HepG2 (cell line): ENCODE measurements around the gene ZFPL1. TPM values are rescaled to one million over a fixed set of nuclear protein-coding genes. Genes with fewer than 3 reads are reported as not detected.
A peak's percentile ranks its signal among the peaks of the same experiment; 100 is the strongest.

Source experiments
- AKAP8 ChIP-seq: sonication (generic); formaldehyde crosslinking; IDR thresholded peaks from 2 replicates; pipeline ENCODE4 v1.5.1; 2020; ENCODE audit warnings: mild to moderate bottlenecking, missing genetic modification reagents
- E2F2 ChIP-seq: sonication (generic); formaldehyde crosslinking; IDR thresholded peaks from 2 replicates; pipeline ENCODE4 v1.4.0; 2020; ENCODE audit warnings: missing genetic modification reagents, borderline replicate concordance
- ELF3 ChIP-seq: IDR thresholded peaks from 2 replicates; pipeline ENCODE4 v1.6.1; 2016; ENCODE audit warnings: missing genetic modification reagents, missing compliant biosample characterization
- FLYWCH1 ChIP-seq: sonication (generic); formaldehyde crosslinking; IDR thresholded peaks from 2 replicates; pipeline ENCODE4 v1.8.1; 2023; ENCODE audit warnings: mild to moderate bottlenecking, missing genetic modification reagents
- FOXK1 ChIP-seq: sonication (generic); formaldehyde crosslinking; IDR thresholded peaks from 2 replicates; pipeline ENCODE4 v1.4.0; 2020; ENCODE audit warnings: low read depth, missing genetic modification reagents, borderline replicate concordance
- GABPA ChIP-seq, 2 experiments: IDR thresholded peaks; 2 replicates each; pipeline ENCODE4 v1.6.1; 2011 to 2016; ENCODE audit warnings: low read depth in 2 of 2, low read length in 1 of 2, missing biosample characterization in 1 of 2, missing genetic modification characterization in 1 of 2
- GABPB1 ChIP-seq: IDR thresholded peaks from 2 replicates; pipeline ENCODE4 v1.6.1; 2016; ENCODE audit warnings: mild to moderate bottlenecking, missing genetic modification reagents, moderate library complexity, missing compliant biosample characterization
- HNRNPK ChIP-seq: fragments of 200-400 bp; formaldehyde crosslinking; IDR thresholded peaks from 2 replicates; pipeline ENCODE4 v1.6.1; 2018; ENCODE audit warnings: low read length, low read depth, moderate library complexity, mild to moderate bottlenecking; ENCODE audit not compliant: poor library complexity, severe bottlenecking
- HOXD1 ChIP-seq: sonication (generic); formaldehyde crosslinking; IDR thresholded peaks from 2 replicates; pipeline ENCODE4 v1.5.0; 2020; ENCODE audit warnings: missing genetic modification reagents
- JARID2 ChIP-seq: sonication (generic); formaldehyde crosslinking; IDR thresholded peaks from 2 replicates; pipeline ENCODE4 v1.8.1; 2023; ENCODE audit warnings: missing genetic modification reagents, inconsistent platforms; ENCODE audit not compliant: insufficient replicate concordance
- NCOR1 ChIP-seq: fragments of 200-600 bp; sonication (generic); IDR thresholded peaks from 2 replicates; pipeline ENCODE4 v1.7.0; 2017; ENCODE audit warnings: antibody characterized with exemption, low read length, borderline replicate concordance
- NFATC3 ChIP-seq: sonication (generic); formaldehyde crosslinking; IDR thresholded peaks from 2 replicates; pipeline ENCODE4 v1.5.1; 2020; ENCODE audit warnings: mild to moderate bottlenecking, missing genetic modification reagents
- NFE2L2 ChIP-seq: fragments of 150-350 bp; IDR thresholded peaks from 2 replicates; pipeline ENCODE4 v1.6.1; 2014; ENCODE audit warnings: low read length
- POLR2AphosphoS2 ChIP-seq: IDR thresholded peaks from 2 replicates; pipeline ENCODE4 v1.6.1; 2011; ENCODE audit warnings: low read depth, low read length, improper control_type of control experiment
- PRDM15 ChIP-seq: sonication (generic); formaldehyde crosslinking; IDR thresholded peaks from 2 replicates; pipeline ENCODE4 v1.4.0; 2020; ENCODE audit warnings: missing genetic modification reagents
- RAD21 ChIP-seq: fragments of 450-650 bp; formaldehyde crosslinking; IDR thresholded peaks from 2 replicates; pipeline ENCODE4 v1.5.0; 2020; ENCODE audit warnings: mild to moderate bottlenecking
- SAP130 ChIP-seq: IDR thresholded peaks from 2 replicates; pipeline ENCODE4 v1.6.1; 2016; ENCODE audit warnings: low read depth
- STAT6 ChIP-seq: sonication (generic); formaldehyde crosslinking; IDR thresholded peaks from 2 replicates; pipeline ENCODE4 v1.4.0; 2020; ENCODE audit warnings: missing genetic modification reagents, mild to moderate bottlenecking, borderline replicate concordance
- ZFAT ChIP-seq: sonication (generic); formaldehyde crosslinking; conservative IDR thresholded peaks from 2 replicates; pipeline ENCODE4 v1.8.1; 2023; ENCODE audit warnings: missing genetic modification reagents, inconsistent platforms
- ZNF331 ChIP-seq: sonication (generic); formaldehyde crosslinking; IDR thresholded peaks from 2 replicates; pipeline ENCODE4 v1.4.0; 2020; ENCODE audit warnings: missing genetic modification reagents
- ZNF782 ChIP-seq: sonication (generic); formaldehyde crosslinking; IDR thresholded peaks from 2 replicates; pipeline ENCODE4 v1.4.0; 2020; ENCODE audit warnings: missing genetic modification reagents, mild to moderate bottlenecking, borderline replicate concordance
- ZNF83 ChIP-seq: sonication (generic); formaldehyde crosslinking; IDR thresholded peaks from 2 replicates; pipeline ENCODE4 v1.4.0; 2020; ENCODE audit warnings: missing genetic modification reagents, mild to moderate bottlenecking, borderline replicate concordance
- polyA plus RNA-seq, 8 experiments: library from polyadenylated mRNA; depleted of rRNA in 3 of 8; stranded (reverse) in 7 of 8; unstranded in 1 of 8; fragments of >200 nt; fragmentation: Illumina TruSeq in 4 of 8; extraction: Trizol in 4 of 8; gene quantifications; 2 replicates each; pipeline versions ENCODE4 v1.2.1 to v1.2.3, GENCODE V29; 2011 to 2016; ENCODE audit warnings: low read depth in 4 of 8, missing spikeins in 1 of 8, mixed read lengths in 1 of 8; ENCODE audit not compliant: insufficient read depth in 1 of 8
- total RNA-seq, 5 experiments: library from RNA; depleted of rRNA; stranded (reverse); fragments of >200 nt; fragmentation: Illumina TruSeq; extraction: Trizol; gene quantifications; 2 replicates each; pipeline ENCODE4 v1.2.3, GENCODE V29; 2016; ENCODE audit warnings: low read depth in 1 of 5

Gene ZFPL1
- total and polyA plus RNA-seq, 2 of the 13 experiments (the other 11 are each of a cell fraction or from before 2014, with no cell fraction given): 32.2 to 56.0 TPM

DNA sequence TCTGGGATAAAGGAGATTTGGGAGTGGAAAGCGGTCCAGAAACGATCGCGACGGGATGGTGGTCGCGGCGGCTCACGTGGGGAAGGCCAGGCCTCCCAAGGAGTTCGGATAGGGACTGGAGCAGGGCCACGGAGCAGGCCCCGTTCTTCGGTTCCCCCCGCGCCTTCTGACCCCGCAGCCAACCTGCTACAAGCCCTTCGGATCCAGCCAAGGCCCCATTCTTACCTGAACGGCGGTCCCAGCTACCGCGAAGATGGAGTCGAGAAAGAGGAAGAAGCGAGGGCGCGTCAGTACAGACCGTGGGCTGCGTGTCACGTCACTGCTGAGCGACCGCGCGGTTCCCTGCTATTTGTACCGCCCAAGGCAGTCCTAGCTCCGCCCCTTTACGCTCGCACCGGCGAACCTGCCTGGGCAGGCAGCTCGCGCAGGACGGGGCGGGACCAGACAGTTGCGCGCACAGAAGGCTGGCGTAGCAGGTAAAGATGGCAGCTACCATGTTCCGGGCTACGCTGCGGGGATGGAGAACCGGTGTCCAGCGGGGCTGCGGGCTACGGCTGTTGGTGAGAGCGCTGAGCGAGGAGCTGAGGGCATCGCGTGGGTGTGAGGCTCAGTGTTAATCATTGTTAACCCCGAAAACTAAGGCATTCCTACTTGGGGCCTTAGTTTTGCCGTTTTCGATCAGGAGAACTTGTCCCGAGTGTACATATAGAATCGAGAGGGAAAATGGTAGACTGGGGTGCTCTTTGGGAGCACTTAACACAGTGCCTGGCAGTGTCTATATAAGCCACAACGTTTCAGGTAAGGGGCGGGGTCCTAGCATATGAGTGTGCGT lies 38.1 kb downstream of the ZFPL1 start, which contains the start of the genes FAU and MRPL49 (continued):
- no peak for TF ChIP-seq AKAP8 (CRISPR knock-in tag)
- TF ChIP-seq SAP130 (CRISPR knock-in tag): peak; percentile 98
- no peak for TF ChIP-seq PRDM15
- peak; percentile 82; the same call in 1 of the 2 replicates for TF ChIP-seq STAT6 (CRISPR knock-in tag)
- peak; percentile 92 for TF ChIP-seq ELF3 (CRISPR knock-in tag)
- no peak for TF ChIP-seq NFE2L2
- peak; percentile 86; the same call in 1 of the 2 replicates for TF ChIP-seq POLR2AphosphoS2
- peak; percentile 48; the same call in 1 of the 2 replicates for TF ChIP-seq E2F2
- peak; percentile 1; the same call in 1 of the 2 replicates for TF ChIP-seq RAD21 (CRISPR knock-in tag)
- no peak for TF ChIP-seq HNRNPK
- 0 out of 2 replicates have a peak, but pooled peaks have one; percentile 68 for TF ChIP-seq ZNF83
- no peak for TF ChIP-seq GABPA (IDR thresholded peaks at IDR 0.05; ENCODE audit: low read depth, low read length)
- peak; percentile 87 for TF ChIP-seq GABPA (CRISPR knock-in tag; IDR thresholded peaks at IDR 0.05; ENCODE audit: low read depth)
- TF ChIP-seq JARID2 (CRISPR knock-in tag): no peak
- no peak for TF ChIP-seq NCOR1
- no peak for TF ChIP-seq NFATC3 (CRISPR knock-in tag)
- peak; percentile 53 for TF ChIP-seq ZNF331 (CRISPR knock-in tag)
- TF ChIP-seq GABPB1 (CRISPR knock-in tag): peak; percentile 91
- no peak for TF ChIP-seq FLYWCH1
- peak; percentile 93 for TF ChIP-seq FOXK1 (CRISPR knock-in tag)
- no peak; the same call in 1 of the 2 replicates for TF ChIP-seq HOXD1 (CRISPR knock-in tag)
- TF ChIP-seq ZFAT: no peak
- TF ChIP-seq ZNF782 (CRISPR knock-in tag): peak; percentile 76; the same call in 1 of the 2 replicates
